ENCODE results near the gene ALG12. TPM values are rescaled to one million over a fixed set of nuclear protein-coding genes. Genes with fewer than 3 reads are reported as not detected.

Gene ALG12
- total and polyA plus RNA-seq, 2 donors from 2014 or later = 27.2 to 28.4 TPM

- TF ChIP-seq CTCF (IDR thresholded peaks at IDR 0.05; ENCODE audit: borderline replicate concordance, extremely low read depth, insufficient read depth) = no peak
- Histone ChIP-seq H3K27ac (ENCODE audit: low read depth in 2 of 2, low read length in 2 of 2) (peak overlapping the region; percentile 86 to 93), H3K9me3 (ENCODE audit: control insufficient read depth in 2 of 3, insufficient read depth in 1 of 3, low read length in 3 of 3) (no peaks in the 10 kb centered on the region), H3K4me3 (ENCODE audit: low read length in 3 of 3) (no peak overlapping the region), H3K27me3 (ENCODE audit: control insufficient read depth, insufficient read depth, low read length) (no peaks in the 10 kb centered on the region), H3K9ac (ENCODE audit: low read length in 3 of 3) (peak overlapping the region in 1 of 3 donors; percentile 7), H3K36me3 (ENCODE audit: control insufficient read depth in 2 of 3, insufficient read depth in 3 of 3, low read length in 3 of 3) (no peaks in the 10 kb centered on the region), H3K4me1 (ENCODE audit: control insufficient read depth in 2 of 3, insufficient read depth in 2 of 3, low read depth in 1 of 3, low read length in 3 of 3) (peaks cover 0 to 43% (median 3%) of the 10 kb centered on the region in 3 donors)
- DNase-seq = peak in 2 of 5 donors; percentile 56 to 95
- intact Hi-C loops (cut with DNase I) = no loop called here
- FAIRE-seq = no peak
These were observed 15.3 kb upstream of the ALG12 start for GRCh38 chr22:49933236-49934159.

- Histone ChIP-seq H3K9ac (ENCODE audit: low read length in 3 of 3) (no peak overlapping the region), H3K4me3 (ENCODE audit: low read length in 3 of 3) (no peak overlapping the region), H3K4me1 (ENCODE audit: control insufficient read depth in 2 of 3, insufficient read depth in 2 of 3, low read depth in 1 of 3, low read length in 3 of 3) (peaks cover 0 to 25% (median 0%) of the 10 kb centered on the region in 3 donors), H3K27ac (ENCODE audit: low read depth in 2 of 2, low read length in 2 of 2) (peak overlapping the region; percentile 20 to 32), H3K36me3 (ENCODE audit: control insufficient read depth in 2 of 3, insufficient read depth in 3 of 3, low read length in 3 of 3) (no peaks in the 10 kb centered on the region), H3K27me3 (ENCODE audit: control insufficient read depth, insufficient read depth, low read length) (no peaks in the 10 kb centered on the region), H3K9me3 (ENCODE audit: control insufficient read depth in 2 of 3, insufficient read depth in 1 of 3, low read length in 3 of 3) (no peaks in the 10 kb centered on the region)
- TF ChIP-seq CTCF (IDR thresholded peaks at IDR 0.05; ENCODE audit: borderline replicate concordance, extremely low read depth, insufficient read depth) = peak; percentile 78
- no peak for FAIRE-seq
- peak; percentile 52 to 83 (median 67) for DNase-seq
- intact Hi-C loops (cut with DNase I) = no loop called here
These were observed 12.6 kb upstream of the ALG12 start for GRCh38 chr22:49930596-49931412.

GRCh38 chr22:49929994-49930575 is 11.8 kb upstream of the ALG12 start:
- TF ChIP-seq CTCF (IDR thresholded peaks at IDR 0.05; ENCODE audit: borderline replicate concordance, extremely low read depth, insufficient read depth) = no peak
- no peak overlapping the region for H3K4me3 ChIP-seq (ENCODE audit: low read length in 3 of 3)
- no peaks in the 10 kb centered on the region for H3K36me3 ChIP-seq (ENCODE audit: control insufficient read depth in 2 of 3, insufficient read depth in 3 of 3, low read length in 3 of 3)
- H3K9ac ChIP-seq (ENCODE audit: low read length in 3 of 3) = peak overlapping the region in 1 of 3 donors; percentile 26
- intact Hi-C loops (cut with DNase I) = loop anchor here (5.0 kb wide), 1 partner anchor 102 kb away; no protein-coding TSS in a partner anchor
- H3K9me3 ChIP-seq (ENCODE audit: control insufficient read depth in 2 of 3, insufficient read depth in 1 of 3, low read length in 3 of 3) = no peaks in the 10 kb centered on the region
- FAIRE-seq = no peak
- DNase-seq = no peak
- H3K4me1 ChIP-seq (ENCODE audit: control insufficient read depth in 2 of 3, insufficient read depth in 2 of 3, low read depth in 1 of 3, low read length in 3 of 3) = peaks cover 0 to 25% (median 0%) of the 10 kb centered on the region in 3 donors
- H3K27ac ChIP-seq (ENCODE audit: low read depth in 2 of 2, low read length in 2 of 2) = peak overlapping the region in 1 of 2 donors; percentile 32
- H3K27me3 ChIP-seq (ENCODE audit: control insufficient read depth, insufficient read depth, low read length) = no peaks in the 10 kb centered on the region
